D721Med (cell line): ENCODE data around the gene APOB.

Source experiments
- DNase-seq: peaks from one replicate; pipeline ENCODE4 v3.0.0; 2011; ENCODE audit warnings: low spot score; ENCODE audit not compliant: insufficient read length
- FAIRE-seq: peaks from 2 replicates; lab custom pipeline; 2011; peaks lifted over from hg19 to GRCh38; lab: Jason Lieb, UNC
- TF ChIP-seq, protein P1 (sequence below): IDR thresholded peaks from 2 replicates; pipeline ENCODE4 v1.5.1; 2012; ENCODE audit warnings: mild to moderate bottlenecking, control low read depth; ENCODE audit not compliant: insufficient read depth; ENCODE audit errors: missing control alignments

APOB gene

DNA sequence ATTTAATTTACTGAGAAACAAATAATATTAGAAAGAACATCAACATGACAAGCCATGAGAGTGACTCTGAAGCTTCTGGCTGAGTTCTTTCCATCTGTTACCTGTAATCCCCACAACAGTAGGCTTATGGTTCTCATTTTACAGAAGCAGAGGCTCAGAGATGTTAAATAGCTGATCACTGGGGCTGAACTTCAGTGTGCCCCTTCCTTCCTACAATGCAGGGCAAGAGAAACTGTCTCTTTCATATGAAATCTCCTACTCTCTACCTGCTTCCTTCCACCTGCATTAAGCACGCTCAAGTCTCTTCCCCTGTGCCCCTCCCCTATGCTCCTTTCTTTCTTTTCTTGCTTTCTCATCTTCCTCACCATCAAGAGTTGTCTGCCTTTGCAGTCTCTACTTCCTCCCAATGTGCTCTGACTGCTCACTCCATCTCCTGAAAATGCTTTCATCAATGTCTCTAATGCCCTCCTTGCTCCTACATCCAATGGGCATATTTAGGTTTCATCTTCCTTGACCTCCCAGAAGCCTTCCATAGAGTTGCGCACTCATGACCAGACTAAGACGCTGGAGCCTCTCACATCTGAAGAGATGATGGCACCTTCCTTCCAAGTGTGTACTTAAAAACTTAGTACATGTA lies 23.7 kb downstream of the APOB start:
- no peak for FAIRE-seq
- TF ChIP-seq, protein P1, sequence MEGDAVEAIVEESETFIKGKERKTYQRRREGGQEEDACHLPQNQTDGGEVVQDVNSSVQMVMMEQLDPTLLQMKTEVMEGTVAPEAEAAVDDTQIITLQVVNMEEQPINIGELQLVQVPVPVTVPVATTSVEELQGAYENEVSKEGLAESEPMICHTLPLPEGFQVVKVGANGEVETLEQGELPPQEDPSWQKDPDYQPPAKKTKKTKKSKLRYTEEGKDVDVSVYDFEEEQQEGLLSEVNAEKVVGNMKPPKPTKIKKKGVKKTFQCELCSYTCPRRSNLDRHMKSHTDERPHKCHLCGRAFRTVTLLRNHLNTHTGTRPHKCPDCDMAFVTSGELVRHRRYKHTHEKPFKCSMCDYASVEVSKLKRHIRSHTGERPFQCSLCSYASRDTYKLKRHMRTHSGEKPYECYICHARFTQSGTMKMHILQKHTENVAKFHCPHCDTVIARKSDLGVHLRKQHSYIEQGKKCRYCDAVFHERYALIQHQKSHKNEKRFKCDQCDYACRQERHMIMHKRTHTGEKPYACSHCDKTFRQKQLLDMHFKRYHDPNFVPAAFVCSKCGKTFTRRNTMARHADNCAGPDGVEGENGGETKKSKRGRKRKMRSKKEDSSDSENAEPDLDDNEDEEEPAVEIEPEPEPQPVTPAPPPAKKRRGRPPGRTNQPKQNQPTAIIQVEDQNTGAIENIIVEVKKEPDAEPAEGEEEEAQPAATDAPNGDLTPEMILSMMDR = no peak
- DNase-seq = no peak

DNA sequence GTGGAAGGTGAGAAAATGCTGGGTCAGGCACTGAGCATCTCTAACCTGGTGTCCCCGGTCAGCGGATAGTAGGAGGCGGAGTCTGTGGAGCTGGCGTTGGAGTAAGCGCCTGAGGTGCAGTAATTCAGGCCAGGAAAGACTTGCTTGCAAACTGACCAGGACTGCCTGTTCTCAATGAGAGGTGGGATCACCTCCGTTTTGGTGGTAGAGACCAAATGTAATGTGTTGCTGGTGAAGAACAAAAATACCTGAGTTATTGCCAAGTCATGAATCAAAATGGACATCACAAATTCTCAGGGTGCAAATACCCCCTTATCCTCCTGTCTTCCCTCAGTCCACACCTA lies 24.2 kb downstream of the APOB start:
- FAIRE-seq = no peak
- TF ChIP-seq, protein P1 = no peak

DNA sequence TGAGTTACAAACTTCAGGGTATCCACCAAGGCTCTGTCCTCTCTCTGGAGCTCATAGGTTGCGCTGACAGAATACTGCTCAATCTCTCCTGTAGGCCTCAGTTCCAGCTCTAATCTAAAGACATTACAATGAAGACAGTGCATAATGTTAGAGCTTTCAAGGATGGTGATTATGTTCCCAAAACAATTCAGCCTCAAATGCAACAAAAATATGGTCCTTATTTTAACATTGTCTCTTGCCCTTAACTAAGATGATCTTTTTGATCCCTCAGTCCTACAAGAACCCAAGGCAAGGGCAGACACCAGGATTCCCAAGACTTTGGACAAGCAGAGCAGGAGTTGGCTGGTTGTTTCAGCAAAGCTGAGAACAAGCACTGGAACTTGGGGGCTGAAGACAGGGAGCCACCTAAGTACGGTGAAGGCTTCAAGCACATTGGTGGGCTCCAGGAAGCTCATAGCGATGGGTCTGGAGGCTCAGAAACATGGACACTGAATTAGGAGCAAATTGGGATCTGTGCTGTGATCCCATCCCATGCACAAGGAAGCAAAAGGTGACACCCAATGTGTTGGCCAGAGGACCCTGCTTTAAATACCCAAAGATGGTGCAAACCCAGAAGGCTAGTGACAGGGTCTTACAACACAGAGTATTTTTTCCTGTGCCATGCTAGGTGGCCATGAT lies 24.7 kb downstream of the APOB start:
- DNase-seq (no peak), FAIRE-seq (no peak)
- TF ChIP-seq, protein P1 = no peak

More for the DNA sequence above, 24.2 kb downstream of the APOB start:
- DNase-seq = no peak

DNA sequence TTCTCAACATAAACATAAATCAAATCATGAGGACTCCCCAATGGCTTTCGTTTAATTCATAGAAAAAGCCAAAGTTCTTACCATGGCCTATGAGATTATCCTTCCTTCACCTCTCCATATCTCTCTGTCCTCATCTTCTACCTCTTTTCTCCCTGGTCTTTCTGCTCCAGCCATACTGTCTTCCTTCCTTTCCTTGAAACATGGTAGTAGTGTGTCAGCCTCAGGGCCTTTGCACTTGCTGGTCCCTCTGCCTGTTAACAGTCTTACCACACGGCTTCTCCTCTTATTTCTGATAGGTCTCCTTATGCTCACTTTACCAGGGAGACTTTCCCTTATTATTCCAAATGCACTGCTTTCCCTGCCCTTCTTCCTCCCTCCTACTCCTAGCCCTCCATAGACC lies 25.6 kb downstream of the APOB start:
- DNase-seq (no peak), FAIRE-seq (no peak)
- TF ChIP-seq, protein P1 = no peak

DNA sequence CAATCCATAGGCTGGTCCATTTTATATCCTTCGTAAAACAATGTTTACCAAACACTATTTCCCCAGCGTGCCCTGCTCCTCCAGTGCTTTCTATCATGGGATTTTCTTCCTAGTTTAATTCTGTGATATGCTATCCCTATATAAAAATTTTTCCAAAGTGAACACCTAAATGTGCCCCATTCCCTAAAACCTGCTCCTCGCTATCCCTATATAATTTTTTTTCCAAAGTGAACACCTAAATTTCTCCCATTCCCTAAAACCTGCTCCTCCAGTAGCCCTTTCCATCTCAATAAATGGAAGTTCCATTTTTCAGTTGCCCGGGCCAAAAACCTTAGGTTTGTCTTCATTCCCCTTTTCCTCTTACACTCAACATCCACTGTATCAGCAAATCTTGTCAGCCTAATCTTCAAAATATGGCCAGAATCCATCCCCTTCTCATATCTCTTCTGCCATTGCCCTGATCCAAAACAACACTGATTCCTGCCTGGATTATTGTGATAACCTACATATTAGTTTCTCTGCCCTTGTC lies 26.1 kb downstream of the APOB start:
- FAIRE-seq = no peak
- TF ChIP-seq, protein P1 = no peak
- no peak for DNase-seq

DNA sequence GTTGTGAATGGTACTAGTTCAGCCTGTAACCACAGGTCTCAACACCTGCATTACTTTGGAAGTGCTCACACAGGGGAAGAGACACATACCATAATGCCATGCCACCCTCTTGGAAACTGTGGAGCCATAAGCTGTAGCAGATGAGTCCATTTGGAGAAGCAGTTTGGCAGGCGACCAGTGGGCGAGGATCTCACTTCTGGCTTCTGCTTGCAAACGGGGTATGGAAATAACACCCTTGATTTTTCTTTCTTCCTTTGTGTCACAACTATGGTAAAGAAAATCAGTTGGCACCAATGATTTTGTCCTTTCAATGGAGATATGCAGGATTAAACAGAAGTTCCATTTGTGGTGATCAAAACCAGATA lies 28.6 kb downstream of the APOB start:
- TF ChIP-seq, protein P1 = no peak
- DNase-seq (no peak), FAIRE-seq (no peak)
